Breast epithelium (tissue), 4 donors: ENCODE data around the gene CYP46A1. TPM values are rescaled to one million over a fixed set of nuclear protein-coding genes. Genes with fewer than 3 reads are reported as not detected.

Experiments used
- DNase-seq, 2 donors: peaks; one replicate each; pipeline ENCODE4 v3.0.0-alpha.2; 2019; ENCODE audit warnings: low spot score in 2 of 2
- H3K27ac ChIP-seq, 2 donors: fragments of 200-600 bp; sonication (generic) in 1 of 2; one replicate each; pipeline ENCODE4 v1.5.1; 2016 to 2019; ENCODE audit warnings: mild to moderate bottlenecking in 1 of 2
- H3K27me3 ChIP-seq, 2 donors: fragments of 200-600 bp; sonication (generic) in 1 of 2; one replicate each; pipeline versions ENCODE4 v1.5.1 to v1.6.0; 2017 to 2019; ENCODE audit warnings: control low read depth in 1 of 2, mild to moderate bottlenecking in 1 of 2
- H3K36me3 ChIP-seq: fragments of 200-600 bp; one replicate; pipeline ENCODE4 v1.5.1; 2019
- H3K4me1 ChIP-seq, 2 donors: fragments of 200-600 bp; sonication (generic); one replicate each; pipeline ENCODE4 v1.5.1; 2016 to 2019; ENCODE audit warnings: control low read depth in 1 of 2
- H3K4me3 ChIP-seq, 3 donors: fragments of 200-600 bp; sonication (generic); 1 replicate in 2 of 3; 2 replicates in 1 of 3; pipeline ENCODE4 v1.5.1; 2016 to 2019; ENCODE audit warnings: mild to moderate bottlenecking in 3 of 3, moderate library complexity in 2 of 3
- H3K9me3 ChIP-seq, 2 donors: fragments of 200-600 bp; sonication (generic) in 1 of 2; one replicate each; pipeline ENCODE4 v1.5.1; 2016 to 2019; ENCODE audit warnings: control low read depth in 1 of 2
- POLR2A ChIP-seq: fragments of 450-650 bp; IDR thresholded peaks from one replicate; pipeline ENCODE4 v1.6.1; 2016; ENCODE audit warnings: antibody characterized with exemption, mild to moderate bottlenecking, moderate library complexity
- POLR2AphosphoS5 ChIP-seq, 3 donors: sonication (generic); formaldehyde crosslinking; IDR thresholded peaks; one replicate each; pipeline ENCODE4 v1.6.1; 2017; ENCODE audit warnings: antibody characterized with exemption in 3 of 3
- intact Hi-C: fragments of 100-400 bp; cut with DNase I; formaldehyde crosslinking; loops from one replicate; pipeline ENCODE4 v1.15.1; 2023; ENCODE audit warnings: low total_unique reads
- total RNA-seq, 3 donors: library from RNA; depleted of rRNA; stranded (reverse); fragments of >200 nt; gene quantifications; one replicate each; pipeline ENCODE4 v1.1.0, GENCODE V29; 2016
- TF ChIP-seq, protein P1 (sequence below), 3 donors: fragments of 450-650 bp; IDR thresholded peaks; one replicate each; pipeline ENCODE4 v1.5.1; 2016 to 2017; ENCODE audit warnings: antibody characterized with exemption in 3 of 3, mild to moderate bottlenecking in 3 of 3, moderate library complexity in 3 of 3

Gene CYP46A1
- total RNA-seq, 3 donors from 2014 or later = 1.6 to 5.2 (median 2.6) TPM

GRCh38 chr14:99707420-99707819, 23.3 kb downstream of the CYP46A1 start:
- TF ChIP-seq, protein P1, sequence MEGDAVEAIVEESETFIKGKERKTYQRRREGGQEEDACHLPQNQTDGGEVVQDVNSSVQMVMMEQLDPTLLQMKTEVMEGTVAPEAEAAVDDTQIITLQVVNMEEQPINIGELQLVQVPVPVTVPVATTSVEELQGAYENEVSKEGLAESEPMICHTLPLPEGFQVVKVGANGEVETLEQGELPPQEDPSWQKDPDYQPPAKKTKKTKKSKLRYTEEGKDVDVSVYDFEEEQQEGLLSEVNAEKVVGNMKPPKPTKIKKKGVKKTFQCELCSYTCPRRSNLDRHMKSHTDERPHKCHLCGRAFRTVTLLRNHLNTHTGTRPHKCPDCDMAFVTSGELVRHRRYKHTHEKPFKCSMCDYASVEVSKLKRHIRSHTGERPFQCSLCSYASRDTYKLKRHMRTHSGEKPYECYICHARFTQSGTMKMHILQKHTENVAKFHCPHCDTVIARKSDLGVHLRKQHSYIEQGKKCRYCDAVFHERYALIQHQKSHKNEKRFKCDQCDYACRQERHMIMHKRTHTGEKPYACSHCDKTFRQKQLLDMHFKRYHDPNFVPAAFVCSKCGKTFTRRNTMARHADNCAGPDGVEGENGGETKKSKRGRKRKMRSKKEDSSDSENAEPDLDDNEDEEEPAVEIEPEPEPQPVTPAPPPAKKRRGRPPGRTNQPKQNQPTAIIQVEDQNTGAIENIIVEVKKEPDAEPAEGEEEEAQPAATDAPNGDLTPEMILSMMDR (IDR thresholded peaks at IDR 0.05) = no peak
- TF ChIP-seq POLR2AphosphoS5 (IDR thresholded peaks at IDR 0.05) (no peak), POLR2A (no peak)
- H3K27me3 ChIP-seq = peaks cover 0 to 3% of the 10 kb centered on the region in 2 donors
- H3K27ac ChIP-seq = no peak overlapping the region
- no peaks in the 10 kb centered on the region for H3K4me1 ChIP-seq
- H3K36me3 ChIP-seq = no peaks in the 10 kb centered on the region
- H3K9me3 ChIP-seq = peaks cover 7 to 10% of the 10 kb centered on the region in 2 donors
- peak in 1 of 2 donors; percentile 8 for DNase-seq
- intact Hi-C loops = no loop called here
- H3K4me3 ChIP-seq = no peak overlapping the region

DNA sequence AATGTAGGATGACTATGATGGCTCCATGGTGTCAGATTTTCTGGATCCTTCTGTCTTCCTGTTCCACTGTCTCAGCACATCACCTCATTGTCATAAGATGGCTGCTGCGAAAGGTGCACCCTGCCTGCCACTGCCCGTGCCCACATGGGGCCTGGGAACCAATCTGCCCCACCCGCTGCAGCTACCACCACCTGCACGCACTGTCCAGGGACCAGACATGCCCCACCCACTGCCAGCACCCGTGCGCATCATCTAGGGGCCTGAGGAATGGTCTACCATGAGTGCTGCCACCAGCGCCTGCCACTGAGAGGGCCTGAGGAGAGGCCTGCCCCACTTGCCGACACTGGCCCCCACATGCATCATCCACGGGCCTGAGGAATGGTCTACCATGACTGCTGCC, 23.8 kb downstream of the CYP46A1 start:
- Histone ChIP-seq H3K27ac (no peak overlapping the region), H3K4me3 (no peak overlapping the region), H3K27me3 (peaks cover 0 to 3% of the 10 kb centered on the region in 2 donors), H3K9me3 (peaks cover 7 to 9% of the 10 kb centered on the region in 2 donors), H3K4me1 (no peaks in the 10 kb centered on the region), H3K36me3 (no peaks in the 10 kb centered on the region)
- DNase-seq = peak in 1 of 2 donors; percentile 5
- intact Hi-C loops = no loop called here
- TF ChIP-seq POLR2AphosphoS5 (IDR thresholded peaks at IDR 0.05) (no peak), POLR2A (no peak)
- TF ChIP-seq, protein P1 (IDR thresholded peaks at IDR 0.05) = no peak

GRCh38 chr14:99708449-99708848, 24.4 kb downstream of the CYP46A1 start:
- no peaks in the 10 kb centered on the region for H3K4me1 ChIP-seq
- no peak overlapping the region for H3K27ac ChIP-seq
- H3K27me3 ChIP-seq = peaks cover 0 to 3% of the 10 kb centered on the region in 2 donors
- peaks cover 3 to 4% of the 10 kb centered on the region in 2 donors for H3K9me3 ChIP-seq
- H3K4me3 ChIP-seq = no peak overlapping the region
- TF ChIP-seq, protein P1 (IDR thresholded peaks at IDR 0.05) = no peak
- no peak for TF ChIP-seq POLR2A
- TF ChIP-seq POLR2AphosphoS5 (IDR thresholded peaks at IDR 0.05) = no peak
- no peaks in the 10 kb centered on the region for H3K36me3 ChIP-seq
- intact Hi-C loops = no loop called here
- DNase-seq = peak in 1 of 2 donors; percentile 4

GRCh38 chr14:99713972-99714371, 29.9 kb downstream of the CYP46A1 start:
- no peak overlapping the region for H3K4me3 ChIP-seq
- DNase-seq = no peak
- no peaks in the 10 kb centered on the region for H3K4me1 ChIP-seq
- H3K27ac ChIP-seq = no peak overlapping the region
- intact Hi-C loops = no loop called here
- H3K36me3 ChIP-seq = no peaks in the 10 kb centered on the region
- TF ChIP-seq, protein P1 (IDR thresholded peaks at IDR 0.05) = no peak
- TF ChIP-seq POLR2AphosphoS5 (IDR thresholded peaks at IDR 0.05) = no peak
- no peak for TF ChIP-seq POLR2A
- no peaks in the 10 kb centered on the region for H3K27me3 ChIP-seq
- H3K9me3 ChIP-seq = no peaks in the 10 kb centered on the region

GRCh38 chr14:99715266-99716000, 31.3 kb downstream of the CYP46A1 start:
- Histone ChIP-seq H3K27ac (no peak overlapping the region), H3K9me3 (no peaks in the 10 kb centered on the region), H3K36me3 (no peaks in the 10 kb centered on the region), H3K4me1 (no peaks in the 10 kb centered on the region), H3K4me3 (no peak overlapping the region), H3K27me3 (no peaks in the 10 kb centered on the region)
- no peak for TF ChIP-seq POLR2AphosphoS5 (IDR thresholded peaks at IDR 0.05)
- TF ChIP-seq POLR2A = no peak
- TF ChIP-seq, protein P1 (IDR thresholded peaks at IDR 0.05) = no peak
- peak in 1 of 2 donors; percentile 11 for DNase-seq
- intact Hi-C loops = no loop called here
